Body of pancreas (tissue), 4 donors: ENCODE results near the gene ST3GAL3.

Source experiments
- CTCF ChIP-seq, 7 experiments: fragments of 450-650 bp in 4 of 7; fragments of 200-600 bp in 3 of 7; sonication (generic) in 3 of 7; IDR thresholded peaks; one replicate each; pipeline ENCODE4 v1.5.1; 2016 to 2019; ENCODE audit warnings: antibody characterized with exemption in 7 of 7
- POLR2A ChIP-seq, 3 donors: fragments of 450-650 bp; IDR thresholded peaks; one replicate each; pipeline ENCODE4 v1.6.1; 2016; ENCODE audit warnings: antibody characterized with exemption in 3 of 3, mild to moderate bottlenecking in 2 of 3

- TF ChIP-seq POLR2A (IDR thresholded peaks at IDR 0.05): no peak
- no peak for TF ChIP-seq CTCF (IDR thresholded peaks at IDR 0.05)
Measured at GRCh38 chr1:43867976-43868740, 160.8 kb downstream of the ST3GAL3 start.
